KOPT-K1 (cell line): ENCODE results near the gene DEFB121.
"Not testable (repeated sequence)": the region's sequence is repeated elsewhere in the genome, so short reads cannot be mapped to it uniquely, and the experiment has no call there.

Experiments
- H3K27ac ChIP-seq: fragments of 200-600 bp; sonication (generic); 2 replicates; pipeline ENCODE4 v1.5.1; 2016; ENCODE audit warnings: antibody characterized with exemption, mild to moderate bottlenecking, low read depth, low read length; ENCODE audit not compliant: poor library complexity, severe bottlenecking
- H3K36me3 ChIP-seq: fragments of 200-600 bp; sonication (generic); 2 replicates; pipeline ENCODE4 v1.5.1; 2017; ENCODE audit warnings: antibody characterized with exemption, mild to moderate bottlenecking, low read length, moderate library complexity; ENCODE audit not compliant: insufficient read depth
- H3K9me3 ChIP-seq: fragments of 200-600 bp; sonication (generic); 2 replicates; pipeline ENCODE4 v1.5.1; 2017; ENCODE audit warnings: antibody characterized with exemption, low read length, mild to moderate bottlenecking; ENCODE audit not compliant: insufficient read depth, poor library complexity, severe bottlenecking

Gene DEFB121

DNA sequence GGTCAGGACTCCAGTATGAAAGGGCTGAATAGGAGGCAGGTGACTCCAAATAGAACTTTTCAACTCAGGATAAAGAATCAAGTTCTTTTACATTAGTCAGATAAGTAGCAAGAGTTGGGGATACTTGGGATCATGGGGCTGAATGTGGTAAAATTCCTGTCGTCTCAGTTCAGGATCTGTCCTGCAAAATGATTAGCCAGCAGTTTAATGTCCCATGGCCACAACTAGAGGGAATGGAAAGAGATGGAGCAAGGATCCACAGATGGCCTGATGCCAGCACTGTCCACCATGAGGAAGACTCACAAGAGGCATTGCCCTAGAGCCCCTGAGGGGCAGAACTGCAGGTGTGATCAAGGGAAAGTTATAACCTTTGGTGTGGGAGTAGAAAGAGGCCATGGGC is 2.1 kb downstream of the DEFB121 start:
- H3K27ac ChIP-seq = no peak overlapping the region
- no peaks in the 10 kb centered on the region for H3K36me3 ChIP-seq
- H3K9me3 ChIP-seq = no peaks in the 10 kb centered on the region

DNA sequence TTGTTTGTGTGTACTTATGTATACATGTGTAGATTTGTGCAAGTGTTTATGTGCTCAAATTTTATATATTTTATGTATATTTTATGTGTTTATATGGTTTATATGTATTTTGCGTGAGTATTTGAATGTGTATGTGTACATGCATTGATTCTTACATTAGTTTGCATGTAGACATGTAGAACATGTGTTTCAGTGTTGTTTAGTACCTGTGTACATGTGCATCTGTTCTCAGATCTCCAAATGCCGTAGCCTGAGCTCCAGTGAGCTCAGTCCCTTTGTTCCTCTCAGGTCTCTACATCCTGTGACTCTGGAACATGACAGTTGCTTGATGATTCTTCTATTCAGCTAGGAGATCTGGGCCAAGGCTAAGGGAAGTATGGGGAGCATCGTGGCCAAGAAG is 11.1 kb downstream of the DEFB121 start:
- Histone ChIP-seq H3K27ac (no peak overlapping the region), H3K9me3 (no peaks in the 10 kb centered on the region), H3K36me3 (no peaks in the 10 kb centered on the region)

- no peaks in the 10 kb centered on the region for H3K9me3 ChIP-seq
- no peaks in the 10 kb centered on the region for H3K36me3 ChIP-seq
- no peak overlapping the region for H3K27ac ChIP-seq
These were observed 13.2 kb downstream of the DEFB121 start for GRCh38 chr20:31392836-31393235.

- H3K27ac ChIP-seq = no peak within 1 kb of the TSS
- H3K9me3 ChIP-seq = no peaks in the 10 kb centered on the region
- H3K36me3 ChIP-seq = no peaks in the 10 kb centered on the region
These were observed 15.5 kb downstream of the DEFB121 start, which contains the start of gene DEFB119 for GRCh38 chr20:31390490-31390889. TSS of gene DEFB119 (minus strand) at chr20:31390590. CDS start at chr20:31390483, 107 bp downstream.

- Histone ChIP-seq H3K27ac (no peak overlapping the region), H3K9me3 (no peaks in the 10 kb centered on the region), H3K36me3 (no peaks in the 10 kb centered on the region)
These were observed 31.7 kb downstream of the DEFB121 start for GRCh38 chr20:31374346-31374745.

GRCh38 chr20:31368301-31368700 is 37.7 kb downstream of the DEFB121 start, which contains the start of gene DEFB118:
TSS of gene DEFB118 (plus strand) at chr20:31368601. CDS start at chr20:31368651, 50 bp downstream.
- peaks cover 5% of the 10 kb centered on the region for H3K9me3 ChIP-seq
- no peak within 1 kb of the TSS for H3K27ac ChIP-seq
- H3K36me3 ChIP-seq = no peaks in the 10 kb centered on the region

- H3K36me3 ChIP-seq, H3K27ac ChIP-seq, H3K9me3 ChIP-seq: not testable (repeated sequence)
These were observed 41.7 kb downstream of the DEFB121 start for GRCh38 chr20:31364272-31364671.

DNA sequence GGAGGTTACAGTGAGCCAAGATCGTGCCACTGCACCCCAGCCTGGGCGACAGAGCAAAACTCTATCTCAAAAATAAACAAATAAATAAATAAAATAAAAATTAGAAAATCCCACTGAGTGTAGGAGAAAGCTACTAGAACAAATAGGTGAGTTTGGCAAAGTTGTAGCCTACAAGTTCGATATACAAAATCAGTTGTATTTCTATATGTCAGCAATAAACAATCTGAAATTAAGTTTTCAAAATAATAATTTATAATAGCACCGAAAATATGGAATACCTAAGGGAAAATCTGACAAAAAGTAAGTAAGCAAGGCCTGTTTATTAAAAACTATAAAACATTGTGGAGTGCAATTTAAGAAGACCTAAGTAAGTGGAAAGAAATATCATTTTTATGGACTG is 42.7 kb downstream of the DEFB121 start:
- Histone ChIP-seq H3K27ac (no peak overlapping the region), H3K36me3 (no peaks in the 10 kb centered on the region), H3K9me3 (peaks cover 5% of the 10 kb centered on the region)

- Histone ChIP-seq H3K36me3 (no peaks in the 10 kb centered on the region), H3K27ac (no peak overlapping the region), H3K9me3 (no peaks in the 10 kb centered on the region)
These were observed 50.0 kb downstream of the DEFB121 start for GRCh38 chr20:31355981-31356380.
